Measurements from ENCODE around the gene TOR2A.
A peak's percentile ranks its signal among the peaks of the same experiment; 100 is the strongest.

TOR2A gene

DNA sequence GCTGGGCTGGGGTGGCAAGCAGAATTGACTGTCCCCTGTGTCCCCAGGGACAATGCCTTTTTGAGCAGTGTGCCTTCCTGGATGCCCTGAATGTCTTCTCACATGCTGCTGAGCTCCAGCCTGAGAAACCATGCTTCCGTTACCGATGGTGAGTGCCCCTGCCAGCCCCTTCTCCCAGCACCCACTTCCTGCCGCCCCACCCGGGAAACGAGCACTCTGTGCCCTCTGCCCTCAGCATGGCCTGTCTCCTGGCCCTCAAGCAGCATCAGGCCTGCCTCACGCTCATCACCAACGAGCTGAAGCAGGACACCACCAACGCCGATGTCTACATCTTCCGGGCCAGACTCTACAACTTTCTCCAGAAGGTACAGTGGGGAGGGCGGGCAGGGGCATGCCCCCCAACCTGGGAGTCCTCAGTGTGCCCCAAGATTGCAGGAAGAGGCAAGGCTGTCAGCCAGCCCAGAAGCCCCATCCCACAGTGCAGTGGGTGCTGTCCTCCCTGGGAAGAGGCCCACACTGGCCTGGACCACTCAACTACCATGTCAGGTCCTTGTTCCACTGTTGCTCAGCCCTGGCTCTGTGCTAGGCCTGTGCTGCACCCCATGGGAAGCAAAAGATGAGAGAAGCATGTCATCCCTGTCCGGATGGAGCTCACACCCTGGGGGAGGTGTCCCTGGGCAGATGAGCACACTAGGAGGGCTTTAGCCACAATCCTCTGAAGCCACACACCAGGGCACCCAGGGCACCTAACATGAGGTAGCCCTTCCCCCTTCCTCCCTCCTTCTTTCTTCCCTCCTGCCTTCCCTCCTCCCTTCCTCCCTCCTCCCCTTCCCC, 14.8 kb downstream of the TOR2A start:
- no peak for DNase-seq (ENCODE audit: low spot score)

DNA sequence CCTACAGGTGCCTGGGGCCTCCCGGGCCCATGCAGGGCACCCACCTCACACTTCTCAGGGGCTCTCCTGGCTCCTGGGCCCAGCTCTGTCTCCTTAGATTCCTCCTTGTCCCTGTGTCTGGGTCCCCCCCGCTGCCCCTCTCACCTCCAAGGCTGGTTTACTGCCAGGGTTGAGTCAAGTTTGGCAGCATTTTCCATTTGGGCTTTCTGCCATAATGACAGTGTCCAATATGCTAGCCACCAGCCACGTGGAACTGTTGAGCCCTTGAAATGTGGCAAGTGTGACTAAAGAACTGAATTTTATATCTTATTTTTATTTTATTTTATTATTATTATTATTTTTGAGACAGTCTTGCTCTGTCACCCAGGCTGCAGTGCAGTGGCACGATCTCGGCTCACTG, 17.3 kb downstream of the TOR2A start:
- DNase-seq (ENCODE audit: low spot score): no peak

DNA sequence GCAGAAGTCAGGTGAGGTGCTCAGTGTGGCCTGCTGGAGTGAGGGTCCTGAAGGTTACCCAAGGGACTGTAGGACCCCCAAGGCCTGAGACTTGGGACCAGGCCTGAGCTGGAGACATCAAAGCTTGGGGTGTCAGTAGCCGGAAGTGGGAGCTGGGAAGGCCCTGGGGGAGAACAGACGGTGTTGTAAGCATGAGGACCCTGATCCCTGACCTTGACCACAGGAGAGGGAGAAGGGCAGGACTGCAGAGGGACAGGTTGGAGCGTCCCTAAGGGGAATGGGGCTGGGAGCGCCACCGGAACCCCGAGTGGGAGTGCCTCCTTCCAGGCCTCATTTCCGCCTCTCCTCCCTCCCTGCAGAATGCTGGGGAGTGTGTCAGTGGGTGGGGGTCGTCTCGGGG, 18.7 kb downstream of the TOR2A start:
- no peak for DNase-seq (ENCODE audit: low spot score)

DNA sequence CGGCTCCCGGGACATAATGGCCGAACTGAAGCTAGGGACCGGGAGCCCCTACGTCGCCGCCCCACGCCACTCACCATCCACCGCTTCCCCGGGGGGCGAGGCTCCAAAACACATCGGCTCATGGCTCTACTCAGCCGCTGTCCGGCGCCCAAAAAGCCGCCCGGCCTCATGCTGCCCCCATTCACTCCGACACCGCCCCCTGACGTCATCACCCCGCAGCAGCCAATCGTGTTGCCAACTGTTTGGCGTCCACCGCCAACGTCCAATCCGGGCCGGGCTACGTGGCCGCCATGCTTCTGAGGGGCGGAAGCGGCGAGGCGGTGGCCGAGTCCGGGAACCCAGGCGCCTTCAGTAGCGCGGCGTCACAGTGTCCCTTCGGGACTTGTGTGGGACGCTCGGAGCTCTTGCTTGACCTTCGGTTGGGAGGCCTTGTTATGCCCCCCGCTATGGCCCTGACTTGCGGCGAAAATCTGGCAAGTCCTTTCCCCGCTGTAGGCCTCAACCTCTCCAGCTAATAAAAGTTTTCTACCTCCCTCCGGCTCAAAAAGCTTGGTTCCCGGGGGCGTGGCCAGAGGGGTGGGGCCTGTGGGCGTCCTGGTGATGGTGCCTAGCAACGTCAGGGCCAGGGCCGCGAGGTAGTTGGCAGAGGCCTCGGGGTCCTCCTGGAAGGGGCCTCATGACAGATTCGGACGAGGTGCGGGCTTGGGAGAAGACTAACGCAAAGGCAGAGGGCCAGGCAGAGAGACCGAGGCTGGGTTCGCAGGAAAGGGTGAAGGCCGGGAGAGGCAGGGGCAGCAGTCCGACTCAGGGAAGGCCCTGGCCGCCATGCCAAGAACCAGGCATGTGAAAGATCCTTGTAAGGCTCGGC, 19.4 kb downstream of the TOR2A start, which contains the start of the genes PTRH1 and TTC16:
Gene PTRH1 (minus strand): TSS at position 194 of the 868 bp plus-strand sequence. CDS start 24 bp downstream, at position 170.
Gene TTC16 (plus strand): TSS at position 610 of the 868 bp plus-strand sequence. CDS start 67 bp downstream, at position 677.
- DNase-seq (ENCODE audit: low spot score): peak; percentile 95

DNA sequence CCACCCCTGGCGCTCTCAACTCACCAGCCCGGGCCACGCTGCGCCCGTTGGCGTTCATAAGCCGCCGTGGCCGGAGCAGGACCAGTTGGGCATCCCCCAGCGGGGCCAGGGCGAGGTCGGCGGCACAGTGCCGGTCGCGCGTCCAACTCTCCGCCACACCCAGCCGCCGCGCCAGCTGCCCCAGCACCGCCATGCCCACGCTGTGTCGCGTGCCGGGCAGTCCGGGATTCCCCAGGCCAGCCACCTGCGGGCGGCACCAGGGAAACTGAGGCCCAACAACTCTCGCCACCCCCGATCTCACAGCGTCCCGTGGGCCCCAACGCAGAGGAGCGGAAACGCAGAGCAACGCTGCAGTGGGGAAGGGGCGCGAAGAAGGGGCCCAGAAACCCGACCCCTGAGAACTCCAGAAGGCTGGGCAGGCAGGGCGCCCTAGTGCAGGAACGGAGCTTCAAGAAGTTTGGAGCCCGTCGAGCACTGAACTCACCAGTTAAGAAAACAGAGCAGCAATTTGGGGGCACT, 20.1 kb downstream of the TOR2A start:
- no peak for DNase-seq (ENCODE audit: low spot score)

DNA sequence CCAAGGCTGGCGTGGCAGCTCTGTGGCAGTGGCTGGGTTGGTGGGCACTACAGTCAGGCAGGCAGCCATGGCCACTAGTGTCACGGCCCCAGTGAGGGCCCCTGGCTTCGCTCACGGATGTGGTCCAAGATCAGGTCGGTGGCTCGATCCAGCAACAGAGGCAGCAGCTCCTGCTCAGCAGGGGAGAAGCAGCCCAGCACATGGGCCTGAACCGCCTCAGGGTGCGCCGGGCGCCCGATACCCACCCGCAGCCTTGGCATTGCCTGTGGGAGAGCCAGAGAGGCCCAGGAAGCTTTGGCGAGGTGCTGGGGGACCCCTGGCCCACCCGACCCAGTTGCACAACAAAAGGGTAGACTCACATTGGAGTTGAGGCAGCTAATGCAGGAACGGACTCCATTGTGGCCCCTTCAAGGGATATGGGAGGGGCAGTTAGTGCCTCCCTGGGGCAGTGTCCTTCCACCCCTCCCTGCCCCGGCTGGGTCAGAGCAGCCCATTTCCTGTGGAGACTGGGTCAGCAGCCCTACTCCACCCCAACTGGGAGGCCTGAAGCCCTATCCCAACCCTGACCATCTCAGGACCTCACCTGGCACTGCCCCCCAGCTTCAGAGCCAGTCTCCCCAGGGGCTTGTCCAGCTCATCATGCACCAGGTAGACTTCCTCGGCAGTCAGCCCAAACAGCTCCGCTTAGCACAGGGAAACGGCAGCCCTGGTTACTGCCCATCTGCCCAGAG, 20.9 kb downstream of the TOR2A start:
- DNase-seq (ENCODE audit: low spot score): no peak

DNA sequence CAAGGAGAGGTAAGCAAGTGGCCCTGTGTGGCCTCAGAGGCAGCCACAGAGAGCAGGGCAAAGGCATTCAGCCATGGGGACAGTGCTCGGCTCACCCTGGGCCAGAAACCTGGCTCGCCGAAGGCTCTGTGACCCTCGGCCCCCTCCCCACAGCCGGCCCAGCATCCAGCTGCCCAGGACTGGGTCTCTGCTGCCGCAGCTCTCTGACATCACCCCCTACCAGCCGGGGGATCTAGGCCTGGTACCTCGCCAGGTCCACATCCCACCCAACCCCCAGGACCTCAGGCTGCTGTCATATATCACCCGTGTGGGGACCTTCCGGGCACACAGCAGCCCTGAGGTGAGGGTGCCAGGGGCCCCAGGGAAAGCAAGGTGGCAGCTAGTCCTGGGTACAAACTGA, 22.2 kb downstream of the TOR2A start:
- DNase-seq (ENCODE audit: low spot score): no peak

DNA sequence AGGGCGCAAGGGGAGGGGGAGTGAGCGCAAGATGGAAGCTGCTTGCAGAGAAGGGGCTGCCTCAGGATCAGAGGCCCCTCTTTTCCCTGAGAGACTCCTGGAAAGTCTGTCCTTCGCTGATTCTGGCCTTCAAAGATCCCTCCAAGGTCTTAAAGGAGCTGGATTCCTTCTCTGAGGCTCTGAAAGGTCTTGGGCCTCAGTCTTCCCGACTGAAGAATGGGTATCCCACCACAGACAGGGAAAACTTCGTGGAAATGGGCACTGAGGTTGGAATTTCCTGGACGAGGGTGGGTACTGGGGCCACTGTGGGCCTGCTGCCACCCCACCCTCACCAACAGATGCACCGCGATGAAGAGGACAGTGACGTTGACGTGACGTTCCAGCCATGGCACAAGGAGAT, 22.7 kb downstream of the TOR2A start:
- DNase-seq (ENCODE audit: low spot score): no peak

DNA sequence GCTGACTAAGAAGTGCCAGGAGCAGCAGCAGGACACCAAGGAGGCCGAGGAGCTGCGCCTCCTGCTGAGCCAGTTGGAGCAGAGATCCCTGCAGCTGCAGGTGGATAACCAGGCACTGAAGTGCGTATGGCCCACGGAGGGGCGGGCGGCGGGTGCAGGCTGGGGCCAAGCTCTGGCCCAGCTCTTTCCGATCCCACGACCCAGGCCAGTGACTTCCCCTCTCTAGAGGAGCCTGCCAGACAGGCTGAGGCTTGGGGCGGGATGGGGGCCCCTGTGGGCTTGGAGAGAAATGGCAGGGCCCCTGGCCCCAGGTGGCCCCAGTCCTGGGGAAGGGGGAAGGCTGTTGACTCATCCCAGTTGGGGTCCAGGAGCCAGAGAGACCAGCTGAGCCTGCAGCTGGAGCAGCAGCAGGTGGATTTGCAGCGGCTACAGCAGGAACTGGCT, 23.2 kb downstream of the TOR2A start:
- no peak for DNase-seq (ENCODE audit: low spot score)

DNA sequence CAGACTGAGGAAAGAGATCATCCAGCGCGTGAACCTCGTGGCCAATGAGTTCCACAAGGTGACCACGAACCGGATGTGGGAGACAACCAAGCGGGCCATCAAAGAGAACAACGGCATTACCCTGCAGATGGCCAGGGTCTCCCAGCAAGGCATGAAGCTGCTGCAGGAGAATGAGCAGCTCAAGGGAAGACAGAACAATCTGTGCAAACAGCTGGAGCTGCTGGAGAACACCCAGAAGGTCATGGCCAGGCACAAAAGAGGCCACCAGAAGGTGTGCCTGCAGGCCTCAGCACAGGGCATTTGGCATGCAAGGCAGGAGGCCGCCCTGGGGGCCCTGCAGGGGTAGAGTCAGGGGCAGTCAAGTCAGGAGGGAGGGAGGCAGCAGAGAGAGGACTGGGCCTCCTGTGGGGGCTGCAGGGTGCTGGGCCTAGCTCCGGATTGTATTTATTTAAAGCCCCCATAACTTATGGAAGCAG, 23.8 kb downstream of the TOR2A start:
- no peak for DNase-seq (ENCODE audit: low spot score)

DNA sequence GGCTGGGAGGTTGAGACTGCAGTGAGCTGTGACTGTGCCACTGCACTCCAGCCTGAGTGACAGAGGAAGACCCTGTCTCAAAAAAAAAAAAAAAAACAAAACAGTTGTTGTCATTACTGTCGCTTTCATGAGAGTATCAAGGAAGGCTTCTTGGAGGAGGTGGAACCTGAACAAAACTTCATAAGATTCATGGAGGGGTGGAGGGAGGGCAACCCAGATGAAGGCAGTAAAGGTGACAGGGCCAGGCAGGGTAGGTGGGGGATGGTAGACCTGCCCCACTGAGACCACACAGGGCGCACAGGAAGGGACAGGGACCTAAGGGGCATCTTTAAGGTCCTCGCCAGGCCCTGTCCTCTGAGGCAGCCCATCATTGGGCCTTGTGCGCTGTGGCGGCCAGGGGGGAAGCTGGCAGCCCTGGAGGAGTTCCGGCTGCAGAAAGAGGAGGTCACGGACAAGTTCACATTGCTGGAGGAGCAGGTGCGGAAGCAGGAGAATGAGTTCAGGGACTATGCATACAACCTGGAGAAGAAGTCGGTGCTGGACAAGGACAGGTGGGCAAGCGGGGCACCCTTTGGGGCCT, 24.8 kb downstream of the TOR2A start:
- no peak for DNase-seq (ENCODE audit: low spot score)

DNA sequence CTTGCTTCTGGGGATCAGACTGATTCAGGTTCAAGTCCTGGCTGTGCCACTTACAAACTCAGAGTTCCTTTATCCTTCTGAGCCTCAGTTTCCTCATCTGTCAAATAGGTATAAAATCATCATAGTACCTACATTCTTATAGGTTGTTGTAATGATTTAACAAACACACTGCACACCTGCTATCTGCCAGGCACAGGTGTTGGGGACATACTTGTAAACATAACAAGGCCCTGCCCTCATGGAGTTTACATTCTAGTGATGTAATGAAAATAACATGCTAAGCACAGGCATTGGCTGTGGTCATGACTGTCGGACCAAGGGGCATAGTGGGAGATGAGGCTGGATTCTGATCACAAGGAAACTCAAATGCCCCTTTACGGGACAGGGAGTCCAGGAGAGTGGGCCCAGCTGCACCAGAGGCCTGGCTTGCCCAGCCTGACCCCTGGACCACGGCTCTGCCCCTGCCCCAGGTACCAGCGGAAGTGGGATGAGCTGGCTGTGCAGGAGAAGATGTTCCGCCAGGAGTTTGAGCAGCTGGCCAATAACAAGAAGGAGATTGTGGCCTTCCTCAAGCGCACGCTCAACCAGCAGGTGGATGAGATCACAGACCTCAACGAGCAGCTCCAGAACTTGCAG, 26.0 kb downstream of the TOR2A start:
- no peak for DNase-seq (ENCODE audit: low spot score)

DNA sequence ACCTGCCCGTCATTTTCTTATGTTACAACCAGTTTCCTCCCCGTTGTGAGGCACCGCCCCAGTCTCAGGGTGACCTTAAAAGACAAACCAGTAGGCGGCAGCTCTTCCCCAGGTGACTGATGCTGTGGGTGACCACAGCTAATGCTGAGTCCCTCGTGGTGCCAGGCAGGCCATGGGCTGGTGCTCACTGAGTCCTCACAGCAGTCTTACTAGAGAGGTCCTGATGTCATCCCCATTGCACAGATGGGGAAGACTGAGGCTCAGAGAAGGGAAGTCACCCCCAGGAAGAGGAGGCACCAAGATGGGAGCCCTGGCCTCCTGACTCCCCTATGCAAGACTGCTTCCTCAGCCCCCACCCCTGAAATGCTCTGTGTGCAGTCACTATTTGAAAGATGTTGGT, 27.3 kb downstream of the TOR2A start:
- DNase-seq (ENCODE audit: low spot score): no peak

DNA sequence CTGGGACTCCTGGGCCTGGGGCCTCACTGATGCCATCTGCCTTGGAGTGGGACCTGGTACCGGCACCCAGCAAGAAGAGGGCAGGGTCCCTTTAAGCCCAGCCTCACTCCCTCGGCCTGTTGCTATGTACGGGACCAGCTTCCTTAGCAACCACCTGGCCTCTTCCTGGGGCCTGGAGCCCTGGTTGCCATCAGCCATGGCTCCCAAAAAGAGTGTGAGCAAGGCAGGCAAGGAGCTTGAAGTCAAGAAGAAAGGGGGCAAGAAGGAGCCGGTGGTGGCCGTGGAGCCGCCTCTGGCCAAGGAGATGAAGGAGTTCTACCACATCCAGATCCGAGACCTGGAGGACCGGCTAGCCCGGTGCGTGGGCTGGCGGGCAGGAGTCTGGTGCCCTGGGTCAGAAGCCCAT, 28.3 kb downstream of the TOR2A start, which contains the start of gene CFAP157:
Gene CFAP157 (plus strand): TSS at position 153 of the 406 bp plus-strand sequence. CDS start 44 bp downstream, at position 197.
- DNase-seq (ENCODE audit: low spot score): no peak

DNA sequence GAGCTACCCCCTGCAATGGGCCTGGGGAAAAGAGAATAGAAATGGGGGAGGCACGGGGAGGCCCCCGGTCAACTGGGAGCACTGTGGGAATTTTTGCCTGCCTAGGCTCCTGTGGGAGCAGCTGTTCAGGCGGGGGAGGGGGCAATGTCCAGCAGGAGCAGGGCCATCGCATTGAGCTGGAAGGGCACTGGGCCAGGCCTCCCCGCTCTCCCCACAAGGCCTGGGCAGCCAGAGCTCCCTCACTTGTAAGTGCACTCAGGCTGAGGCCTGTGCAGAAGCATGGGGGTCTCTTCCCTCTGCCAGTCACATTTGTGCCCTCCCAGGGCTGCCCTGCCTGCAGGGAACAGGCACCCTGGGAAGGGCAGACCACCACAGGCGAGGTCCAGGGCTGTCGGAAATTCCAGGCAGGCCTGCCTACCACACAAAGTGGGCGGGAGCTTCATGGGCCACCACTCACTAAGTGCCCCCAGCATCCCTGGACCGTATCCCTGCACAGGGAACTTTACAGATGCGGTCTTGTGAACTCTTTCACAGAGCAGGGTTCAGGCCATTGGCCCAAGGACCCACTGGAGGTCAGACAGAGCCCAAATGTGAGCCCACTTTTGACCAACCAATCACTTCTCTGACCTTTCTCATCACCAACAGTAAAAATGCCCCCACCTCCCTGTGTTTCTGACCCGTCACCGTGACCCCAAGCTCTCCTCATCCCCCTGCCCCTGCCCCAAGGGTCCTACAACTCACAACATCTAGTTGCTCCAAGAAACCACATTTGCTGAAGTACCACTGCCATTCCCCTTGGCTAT, 29.3 kb downstream of the TOR2A start:
- no peak for DNase-seq (ENCODE audit: low spot score)

DNA sequence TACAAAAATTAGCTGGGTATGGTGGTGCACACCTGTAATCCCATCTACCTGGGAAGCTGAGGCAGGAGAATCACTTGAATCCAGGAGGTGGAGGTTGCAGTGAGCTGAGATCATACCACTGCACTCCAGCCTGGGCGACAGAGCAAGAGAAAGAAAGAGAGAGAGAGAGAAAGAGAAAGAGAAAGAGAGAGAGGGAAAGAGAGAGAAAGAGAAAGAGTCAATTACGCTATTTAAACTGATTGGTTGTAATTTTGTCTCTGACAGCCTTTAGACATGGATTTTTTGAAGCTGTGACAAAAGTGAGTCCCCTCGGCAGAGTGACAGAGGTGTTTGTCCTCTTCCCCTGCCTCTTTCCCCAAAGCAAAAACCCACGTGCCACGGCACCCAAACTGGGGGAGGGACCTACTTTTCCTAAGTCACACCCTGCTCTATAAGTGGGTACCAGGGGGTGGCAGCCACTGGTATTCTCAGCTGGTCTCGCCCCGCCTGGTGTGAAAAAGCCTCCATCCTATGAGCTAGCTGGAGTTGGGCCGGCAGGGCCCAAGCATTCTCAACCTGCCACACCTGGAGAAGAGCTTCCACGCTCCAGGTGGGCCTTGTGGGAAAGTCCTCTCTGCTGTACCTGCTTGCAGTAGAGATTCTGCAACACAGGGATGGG, 31.7 kb downstream of the TOR2A start:
- DNase-seq (ENCODE audit: low spot score): no peak

DNA sequence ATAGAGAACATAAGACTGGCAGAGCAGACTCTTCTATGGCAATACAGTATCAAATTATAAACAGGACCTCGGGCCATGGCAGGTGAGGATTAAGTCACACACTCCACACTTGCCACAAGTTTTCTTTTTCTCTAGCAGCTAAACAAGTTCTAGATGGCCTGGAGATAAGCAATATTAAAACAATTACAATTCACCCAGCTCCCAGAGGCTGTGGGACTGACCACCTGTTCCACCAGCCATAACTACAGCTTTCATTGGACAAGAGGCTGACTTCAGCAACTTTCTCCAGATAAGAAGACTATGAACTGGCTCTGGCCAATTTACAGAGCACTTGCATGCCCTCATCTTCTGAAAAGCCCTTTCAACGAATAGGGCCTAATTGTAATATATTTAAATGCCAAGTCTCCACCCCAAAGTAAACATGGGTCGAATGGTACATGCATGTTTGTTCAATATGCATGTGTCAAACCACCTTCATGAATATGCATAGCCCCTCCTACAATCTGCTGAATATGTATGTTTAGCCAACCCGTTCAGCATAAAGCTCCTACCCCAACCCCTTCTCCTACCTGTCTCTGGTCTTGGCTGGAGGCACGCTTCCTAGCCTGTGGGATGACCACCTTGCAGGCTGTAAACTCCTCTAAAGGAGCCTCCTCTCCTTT, 34.4 kb downstream of the TOR2A start:
- DNase-seq (ENCODE audit: low spot score): no peak

DNA sequence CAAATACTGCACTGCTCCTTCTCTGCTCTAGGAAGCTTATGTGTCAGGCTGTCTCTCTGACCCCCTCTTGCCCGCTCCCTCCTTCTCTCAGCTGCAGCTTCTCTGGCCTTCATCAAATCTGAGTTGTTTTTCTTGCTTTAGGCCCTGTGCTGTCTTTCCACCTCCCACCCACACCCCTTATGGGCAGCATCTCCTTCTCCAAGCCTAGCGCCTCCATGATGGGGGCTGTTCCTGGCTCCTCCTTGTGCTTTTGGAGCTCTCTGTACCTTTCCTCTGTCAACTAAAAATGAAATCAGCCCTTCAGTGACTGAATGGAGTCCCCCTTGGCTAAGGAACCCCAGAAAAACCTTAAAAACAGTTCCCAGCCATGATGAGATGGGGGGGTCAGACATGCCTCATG, 35.0 kb downstream of the TOR2A start:
- DNase-seq (ENCODE audit: low spot score): no peak

Data from putamen (tissue), 1 donor.